RKO (cell line): ENCODE data around the gene PIP5KL1.

ENCODE experiments used
- DNase-seq: peaks from one replicate; pipeline ENCODE4 v3.0.0-alpha.2; 2016; ENCODE audit warnings: low spot score

The PIP5KL1 gene

GRCh38 chr9:127968042-127968441 lies 37.5 kb upstream of the PIP5KL1 start:
- peak; percentile 75 for DNase-seq

GRCh38 chr9:127967151-127967809 lies 36.7 kb upstream of the PIP5KL1 start:
- DNase-seq: no peak

DNA sequence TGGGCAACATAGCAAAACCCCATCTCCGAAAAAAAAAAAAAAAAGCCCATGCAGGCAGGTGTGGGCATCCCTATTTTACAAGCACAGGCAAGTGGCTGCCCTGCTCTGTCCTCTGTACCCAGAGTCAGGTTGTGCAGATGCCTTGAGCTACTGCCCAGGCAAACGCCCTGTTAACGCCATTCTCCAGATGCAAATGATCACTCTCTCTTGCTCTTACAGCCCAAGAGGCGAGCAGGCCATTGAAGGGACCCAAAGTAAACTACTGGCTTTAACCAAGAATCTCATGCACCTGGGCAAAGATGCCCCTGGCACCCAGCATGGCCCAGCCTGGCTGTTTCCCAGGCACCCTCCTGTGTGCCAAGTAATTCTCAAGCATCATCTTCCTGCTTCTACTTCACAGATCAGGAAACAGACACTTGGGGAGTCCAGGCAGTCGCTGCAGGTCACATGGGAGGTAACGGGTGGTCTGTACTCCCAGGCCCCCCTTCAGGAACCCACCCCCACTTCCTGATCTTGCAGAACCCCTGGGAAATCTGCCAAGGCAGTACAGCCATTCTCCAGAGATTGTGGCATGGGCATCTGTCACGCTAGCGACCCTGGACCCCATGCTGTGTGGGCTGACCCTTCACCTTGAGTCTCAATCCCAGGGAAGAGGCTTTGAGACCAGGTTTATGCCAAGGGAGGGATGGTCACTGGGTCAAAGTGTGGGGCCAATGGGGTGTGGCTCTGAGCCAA lies 36.0 kb upstream of the PIP5KL1 start:
- no peak for DNase-seq

- no peak for DNase-seq
Observed at GRCh38 chr9:127965953-127966352, 35.4 kb upstream of the PIP5KL1 start.

DNA sequence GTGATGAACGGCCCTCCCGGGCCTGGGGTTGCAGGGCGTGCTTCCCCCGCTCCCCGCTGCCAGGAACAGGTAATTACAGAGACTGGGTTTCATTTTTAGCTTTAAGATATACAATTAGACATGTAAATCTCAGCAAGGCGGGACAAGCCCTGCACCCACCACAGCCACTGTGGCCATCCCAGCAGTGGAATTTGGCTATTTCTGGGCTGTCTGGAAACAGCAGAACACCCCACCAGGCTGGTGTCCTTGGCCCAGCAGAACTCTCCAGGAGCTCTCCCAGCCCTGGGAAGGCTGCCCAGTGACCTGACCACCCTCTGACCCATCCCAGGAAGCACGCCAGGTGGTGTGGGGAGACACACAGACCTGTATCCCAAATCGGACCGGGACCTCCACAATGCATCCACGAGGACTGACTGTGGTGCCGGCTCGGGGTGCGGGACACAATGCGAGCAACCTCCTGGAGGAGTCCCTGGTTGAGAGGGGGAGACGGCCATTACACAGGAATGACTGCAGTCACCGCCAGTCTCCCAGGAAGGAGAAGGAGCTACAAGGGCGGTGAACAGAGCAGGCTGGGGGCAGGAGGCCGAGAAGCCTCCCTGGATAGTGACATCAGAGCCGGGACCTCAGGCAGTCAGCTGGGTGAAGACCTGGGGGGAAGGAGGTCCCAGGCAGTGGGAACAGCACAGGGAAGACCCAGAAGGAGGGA lies 32.9 kb upstream of the PIP5KL1 start:
- DNase-seq: no peak

- DNase-seq: no peak
Observed at GRCh38 chr9:127963041-127963358, 32.4 kb upstream of the PIP5KL1 start.

- no peak for DNase-seq
Observed at GRCh38 chr9:127962278-127962677, 31.7 kb upstream of the PIP5KL1 start.

DNA sequence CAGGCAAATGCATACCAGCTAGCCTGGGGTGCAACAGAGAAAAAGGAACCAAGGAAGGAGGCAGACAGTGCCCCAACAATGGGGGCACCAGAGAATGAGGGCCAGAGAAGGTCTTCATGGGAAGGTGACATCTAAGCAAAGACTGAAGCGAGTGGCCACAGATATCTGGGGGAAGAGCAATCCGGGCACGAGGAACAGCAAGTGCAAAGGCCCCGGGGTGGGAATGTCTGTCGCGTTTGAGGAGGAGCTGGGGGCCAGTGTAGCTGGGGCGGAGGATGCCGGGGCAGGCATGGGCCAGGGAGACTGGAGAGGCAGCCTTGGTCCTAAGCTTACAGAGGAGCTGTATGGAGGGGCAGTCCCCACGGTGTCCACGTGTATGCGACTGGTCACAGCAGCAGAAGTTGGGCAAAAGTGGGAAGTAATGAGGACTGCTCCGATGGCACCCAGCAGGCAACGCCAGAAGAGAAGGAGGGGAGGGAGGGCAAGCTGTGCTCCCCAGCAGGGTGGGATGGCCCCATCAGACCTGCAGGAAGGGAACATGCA lies 31.1 kb upstream of the PIP5KL1 start:
- DNase-seq: no peak

GRCh38 chr9:127961155-127961490 lies 30.5 kb upstream of the PIP5KL1 start:
- DNase-seq: no peak

DNA sequence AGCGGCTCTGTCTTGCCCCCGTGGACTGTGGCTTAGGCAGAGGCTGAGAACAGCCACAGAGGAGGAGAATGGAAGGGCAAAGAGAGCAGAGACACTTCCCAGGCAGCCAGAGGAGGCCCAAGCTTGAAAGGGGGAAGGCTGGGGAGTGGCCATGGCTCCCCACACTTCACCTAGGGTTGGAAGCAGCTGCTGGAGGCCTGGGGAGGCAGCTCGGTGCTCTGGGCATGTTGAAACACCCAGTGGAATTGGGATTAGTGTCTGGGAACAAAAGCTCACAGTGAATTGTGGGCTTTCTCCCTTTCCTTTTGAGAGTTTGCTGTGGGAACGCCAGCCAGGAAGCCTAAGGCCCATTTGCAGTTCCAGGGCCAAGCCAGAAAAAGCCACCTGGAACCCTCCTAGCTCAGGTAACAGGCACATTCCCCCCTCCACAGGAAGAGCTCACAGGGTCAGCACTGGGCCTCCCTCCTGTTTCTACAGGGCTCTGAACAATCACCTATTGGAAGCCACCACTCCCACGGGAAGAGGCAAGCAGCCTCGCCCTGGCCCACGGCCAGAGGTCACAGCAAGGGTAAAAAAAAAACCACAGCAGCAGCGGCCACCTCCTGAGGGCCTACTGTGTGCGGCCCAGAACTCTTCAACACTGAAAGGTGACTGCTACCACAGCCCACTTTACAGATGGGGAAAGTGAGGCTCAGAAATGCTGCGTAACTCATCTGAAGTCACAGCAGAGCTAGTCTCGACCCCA lies 30.0 kb upstream of the PIP5KL1 start:
- DNase-seq: no peak

DNA sequence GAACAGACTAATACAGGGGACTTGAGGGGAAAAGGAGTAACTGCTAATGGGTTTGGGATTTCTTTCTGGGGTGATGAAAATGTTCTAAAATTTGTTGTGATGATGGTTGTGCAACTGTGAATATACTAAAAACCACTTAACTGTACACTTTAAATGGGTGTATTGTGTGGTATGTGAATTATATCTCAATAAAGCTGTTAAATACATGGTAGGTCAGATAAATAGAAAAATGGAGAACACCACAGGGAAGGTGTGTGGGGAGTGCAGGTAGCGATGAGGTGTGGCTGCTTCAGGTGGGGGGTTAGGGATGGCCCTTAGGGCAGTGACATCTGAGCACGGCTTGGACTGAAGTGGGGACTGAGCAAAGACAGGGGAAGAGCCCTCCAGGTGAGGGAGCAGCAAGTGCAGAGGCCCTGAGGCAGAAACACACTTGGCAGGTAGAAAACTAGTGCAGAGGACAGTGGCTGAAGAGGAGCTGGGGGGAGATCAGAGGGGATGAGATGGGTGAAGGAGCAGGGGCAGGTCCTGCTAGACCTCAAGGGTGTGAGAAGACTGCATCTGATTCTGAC lies 29.3 kb upstream of the PIP5KL1 start:
- no peak for DNase-seq

- DNase-seq: no peak
Observed at GRCh38 chr9:127959398-127959797, 28.8 kb upstream of the PIP5KL1 start.

DNA sequence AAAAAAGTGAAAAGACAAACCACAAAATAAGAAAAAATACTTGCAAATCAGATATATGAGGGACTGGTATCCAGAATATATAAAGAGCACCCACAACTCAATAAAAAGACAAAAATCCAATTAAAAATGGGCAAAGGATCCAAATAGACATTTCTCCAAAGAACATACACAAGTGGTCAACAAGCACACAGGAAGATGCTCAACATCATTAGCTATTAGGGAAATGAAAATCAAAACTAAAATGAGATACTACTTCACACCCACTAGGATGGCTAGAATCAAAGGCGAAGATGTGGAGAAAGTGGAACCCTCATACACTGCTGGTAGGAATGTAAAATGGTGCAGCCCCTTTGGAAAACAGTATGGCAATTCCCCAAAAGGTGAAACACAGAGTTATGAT lies 28.2 kb upstream of the PIP5KL1 start:
- no peak for DNase-seq

- DNase-seq: peak; percentile 82
Observed at GRCh38 chr9:127955294-127956015, 24.9 kb upstream of the PIP5KL1 start.

DNA sequence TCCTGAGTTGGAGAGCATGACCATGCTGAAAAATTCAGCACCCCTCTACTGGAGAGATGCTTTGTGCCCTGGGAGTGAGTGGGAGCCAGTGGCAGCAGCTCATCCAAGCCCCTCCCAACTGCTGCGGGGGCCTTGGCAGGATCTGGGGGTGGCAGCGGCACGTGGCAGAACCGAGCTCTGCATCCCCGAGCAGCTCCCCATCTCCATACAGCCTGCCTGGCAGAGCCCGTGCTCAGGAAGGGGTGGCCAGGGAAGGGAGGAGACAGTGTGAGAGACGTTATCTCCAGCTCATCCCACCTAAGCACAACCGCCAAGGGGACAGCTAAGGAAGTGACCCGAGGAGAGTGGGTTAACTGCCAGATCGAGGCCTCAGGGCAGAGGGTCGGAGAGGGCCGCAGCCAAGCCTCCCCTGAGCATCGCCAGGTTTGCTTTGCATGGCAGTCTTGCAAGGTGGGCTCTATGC lies 24.3 kb upstream of the PIP5KL1 start:
- DNase-seq: no peak

- no peak for DNase-seq
Observed at GRCh38 chr9:127953768-127954505, 23.4 kb upstream of the PIP5KL1 start.

- DNase-seq: no peak
Observed at GRCh38 chr9:127953154-127953553, 22.6 kb upstream of the PIP5KL1 start.

DNA sequence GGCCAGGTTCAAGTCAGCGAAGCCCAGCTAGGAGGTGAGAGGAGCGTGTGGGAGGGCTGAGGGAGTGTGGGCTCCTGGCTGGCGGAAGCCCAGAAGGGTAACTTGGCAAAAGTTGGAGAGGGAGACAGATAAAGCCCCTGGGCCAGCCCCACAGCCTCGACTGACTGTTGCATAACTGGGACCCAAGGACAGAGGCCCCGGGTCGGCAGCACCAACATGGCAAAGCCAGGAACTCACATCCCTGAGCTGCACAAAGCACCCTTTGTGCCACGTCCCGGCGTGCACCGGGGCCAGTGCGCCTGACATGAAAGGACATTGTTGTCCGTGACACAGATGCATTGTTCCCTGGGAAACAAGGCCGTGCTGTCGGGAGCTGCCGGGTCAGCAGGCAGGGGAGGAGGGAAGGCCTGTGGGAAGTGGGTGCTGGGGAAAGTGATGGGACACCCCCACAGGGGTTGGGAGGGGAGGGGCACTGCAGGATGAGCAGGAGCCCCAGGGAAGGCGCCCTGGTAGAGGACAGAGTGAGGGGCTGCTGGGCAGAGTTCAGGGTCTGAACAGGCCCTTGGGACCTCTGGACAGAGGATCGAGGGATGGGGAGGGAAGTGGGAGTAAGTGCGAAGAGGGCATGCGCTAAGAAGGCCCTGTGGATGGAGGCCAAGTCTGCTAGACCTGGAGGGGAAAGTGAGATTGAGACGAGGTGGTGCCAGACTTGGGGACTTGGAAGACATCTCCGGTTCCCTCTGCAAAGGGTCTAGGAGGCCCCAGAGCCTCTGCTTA lies 20.1 kb upstream of the PIP5KL1 start:
- no peak for DNase-seq

DNA sequence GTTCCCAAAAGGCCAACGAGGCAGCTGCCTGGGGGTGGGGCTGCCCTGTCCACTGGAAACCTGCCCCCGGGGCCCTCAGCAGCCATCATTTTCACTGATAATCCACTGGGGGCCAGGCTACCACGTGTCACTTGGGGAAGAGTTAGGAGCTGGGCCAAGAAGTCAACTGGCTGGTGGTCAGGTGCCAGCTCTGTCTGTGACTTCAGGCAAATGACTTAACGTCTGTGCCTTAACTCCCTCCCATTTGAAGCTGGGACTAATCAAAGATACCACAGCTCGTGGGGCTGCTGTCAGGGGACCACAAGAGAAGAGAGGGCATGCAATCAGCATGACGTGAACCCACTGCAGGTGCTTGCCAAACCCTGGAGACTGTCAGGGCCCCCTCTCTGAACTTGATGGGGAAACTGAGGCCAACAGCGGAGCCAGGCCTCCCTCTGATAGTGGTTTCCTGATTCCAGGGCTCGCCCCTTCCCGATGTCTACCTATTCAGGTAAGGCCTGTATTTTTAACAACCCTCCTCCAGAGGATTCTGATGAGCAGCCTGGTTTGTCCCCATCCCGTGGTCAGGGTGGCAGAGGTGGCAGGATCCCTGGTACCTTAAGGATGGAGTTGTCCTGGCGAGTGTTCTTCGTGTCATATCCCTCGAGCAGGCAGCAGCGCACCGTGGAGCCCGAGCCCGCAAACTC lies 19.4 kb upstream of the PIP5KL1 start:
- DNase-seq: no peak
